Bladder microvascular endothelial cell (primary cell): ENCODE measurements around the gene ANKRD63. TPM values are rescaled to one million over a fixed set of nuclear protein-coding genes. Genes with fewer than 3 reads are reported as not detected.

Experiments
- total RNA-seq: library from RNA; depleted of rRNA; stranded (reverse); fragments of >200 nt; gene quantifications from 2 replicates; pipeline ENCODE4 v1.2.3, GENCODE V29; 2014

Gene ANKRD63, protein sequence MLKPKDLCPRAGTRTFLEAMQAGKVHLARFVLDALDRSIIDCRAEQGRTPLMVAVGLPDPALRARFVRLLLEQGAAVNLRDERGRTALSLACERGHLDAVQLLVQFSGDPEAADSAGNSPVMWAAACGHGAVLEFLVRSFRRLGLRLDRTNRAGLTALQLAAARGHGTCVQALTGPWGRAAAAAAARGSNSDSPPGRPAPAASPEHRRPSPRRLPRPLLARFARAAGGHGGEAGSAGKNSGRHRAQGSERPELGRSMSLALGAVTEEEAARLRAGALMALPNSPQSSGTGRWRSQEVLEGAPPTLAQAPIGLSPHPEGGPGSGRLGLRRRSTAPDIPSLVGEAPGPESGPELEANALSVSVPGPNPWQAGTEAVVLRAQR
- total RNA-seq = not detected in 2 replicates

DNA sequence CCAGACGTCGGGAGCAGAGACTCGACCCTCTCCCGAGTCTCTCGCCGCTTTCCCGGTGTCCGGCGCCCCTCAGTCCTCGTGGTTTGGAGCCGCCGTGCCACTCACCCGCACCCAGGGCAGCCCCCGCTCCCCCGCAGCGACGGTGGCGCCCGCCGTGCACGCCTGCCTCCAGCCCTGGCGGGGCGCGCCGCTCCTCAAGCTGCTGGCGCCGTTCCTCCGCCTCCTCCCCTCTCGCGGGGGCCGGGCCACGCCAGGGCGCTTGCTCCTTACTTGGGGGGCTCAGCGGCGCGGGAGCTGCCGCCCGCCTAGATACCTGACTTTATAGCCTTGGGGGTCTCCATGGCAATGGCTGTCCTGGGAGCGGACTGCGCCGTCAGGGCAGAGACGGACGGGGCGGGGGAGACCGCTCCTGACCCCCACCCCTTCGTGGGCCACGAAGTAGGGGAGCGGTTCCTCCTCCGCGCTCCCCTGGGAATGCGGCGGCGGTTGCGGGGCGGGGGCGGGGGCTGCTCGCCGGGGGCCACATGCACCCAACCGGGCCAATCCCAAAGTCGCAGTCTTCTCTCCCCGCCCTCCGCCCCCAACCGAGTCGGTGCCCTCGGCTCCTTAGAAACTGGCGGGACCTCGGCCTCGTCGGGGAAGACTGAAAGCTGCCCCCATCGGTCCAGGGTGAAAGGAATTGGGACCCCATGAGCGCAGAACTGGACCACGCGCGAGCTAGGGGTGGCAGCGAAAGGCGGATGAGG, at the start of gene ANKRD63:
ANKRD63 (minus strand) TSS at position 196 of the 746 bp plus-strand sequence. CDS start 478 bp downstream, outside the sequence.

DNA sequence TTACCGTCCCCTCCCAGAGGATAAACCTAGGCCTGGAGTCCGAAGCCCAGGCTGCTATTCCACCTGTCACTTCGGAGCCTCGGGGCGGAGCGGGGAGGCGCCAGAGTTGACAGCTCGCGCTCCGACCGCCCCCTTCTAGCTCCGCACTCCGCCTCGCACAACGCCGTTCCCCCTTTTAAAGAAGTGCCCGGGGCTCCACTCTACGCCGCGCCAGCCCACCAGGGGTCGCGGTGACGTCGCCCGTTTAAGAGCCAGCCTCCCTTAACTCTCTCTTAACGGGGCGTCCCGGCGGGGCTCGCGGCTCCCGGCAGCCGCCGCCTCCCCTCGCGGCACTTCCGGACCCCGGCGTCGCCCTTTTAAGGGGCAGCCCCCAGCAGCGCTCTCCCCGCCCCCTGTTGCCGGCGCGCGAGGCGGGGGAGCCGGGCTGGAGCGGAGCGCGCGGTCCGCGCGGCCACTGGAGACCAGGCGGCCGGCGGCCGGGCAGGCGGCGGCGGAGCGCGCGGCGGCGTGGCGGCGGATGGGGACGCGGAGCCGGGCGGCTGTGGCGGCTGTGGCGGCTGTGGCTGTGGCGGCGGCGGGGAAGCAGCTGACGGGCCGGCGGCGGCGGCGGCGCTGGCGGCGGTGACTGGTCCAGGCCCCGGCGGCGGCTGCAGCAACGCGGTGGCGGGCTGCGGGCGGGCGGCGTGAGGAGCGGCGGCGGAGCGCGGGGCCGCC, 40.5 kb upstream of the ANKRD63 start, which contains the start of gene INAFM2:
INAFM2 (plus strand) TSS at position 454 of the 714 bp plus-strand sequence. CDS start 364 bp downstream, outside the sequence.

DNA sequence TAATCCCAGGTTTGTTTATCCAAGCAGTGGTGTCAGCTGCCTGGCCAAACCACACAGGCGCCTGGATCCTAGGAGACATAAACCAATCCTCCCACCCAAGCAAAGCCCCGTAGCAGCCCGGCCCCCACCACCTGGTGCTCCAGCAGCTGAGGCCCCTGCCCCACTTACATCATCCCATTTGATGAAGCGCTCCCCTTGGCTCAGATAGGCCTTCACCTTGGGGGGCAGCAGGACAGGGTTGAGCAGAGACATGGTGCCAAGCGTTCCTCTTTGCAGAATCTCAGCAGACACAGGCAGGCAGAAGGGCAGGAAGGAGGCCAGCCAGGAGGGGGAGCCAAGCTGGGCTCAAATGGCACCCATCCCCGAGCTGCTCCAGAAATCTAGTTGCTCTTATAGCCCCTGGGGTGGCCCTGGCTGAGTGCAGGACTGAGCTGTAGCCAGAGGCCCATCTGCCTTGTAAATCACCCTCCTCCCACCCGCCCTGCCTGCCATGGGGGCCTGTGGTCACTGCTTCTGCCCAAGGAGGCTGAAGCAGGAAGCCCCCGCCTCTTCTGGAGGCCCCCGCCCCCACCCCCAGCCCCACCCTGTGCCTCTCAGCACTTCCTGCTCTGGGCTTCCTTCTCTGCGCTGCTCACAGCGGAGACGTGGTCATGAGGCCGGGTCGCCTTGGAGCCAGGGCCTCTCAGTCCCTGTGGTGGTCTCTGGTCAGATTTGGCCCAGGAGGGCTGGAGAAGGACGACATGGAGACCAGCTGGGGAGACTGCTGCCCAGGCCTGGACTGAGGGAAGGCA, 24.8 kb upstream of the ANKRD63 start, which contains the start of gene PLCB2:
PLCB2 (minus strand) TSS at position 515 of the 791 bp plus-strand sequence; CDS start at position 252, 263 bp downstream.

DNA sequence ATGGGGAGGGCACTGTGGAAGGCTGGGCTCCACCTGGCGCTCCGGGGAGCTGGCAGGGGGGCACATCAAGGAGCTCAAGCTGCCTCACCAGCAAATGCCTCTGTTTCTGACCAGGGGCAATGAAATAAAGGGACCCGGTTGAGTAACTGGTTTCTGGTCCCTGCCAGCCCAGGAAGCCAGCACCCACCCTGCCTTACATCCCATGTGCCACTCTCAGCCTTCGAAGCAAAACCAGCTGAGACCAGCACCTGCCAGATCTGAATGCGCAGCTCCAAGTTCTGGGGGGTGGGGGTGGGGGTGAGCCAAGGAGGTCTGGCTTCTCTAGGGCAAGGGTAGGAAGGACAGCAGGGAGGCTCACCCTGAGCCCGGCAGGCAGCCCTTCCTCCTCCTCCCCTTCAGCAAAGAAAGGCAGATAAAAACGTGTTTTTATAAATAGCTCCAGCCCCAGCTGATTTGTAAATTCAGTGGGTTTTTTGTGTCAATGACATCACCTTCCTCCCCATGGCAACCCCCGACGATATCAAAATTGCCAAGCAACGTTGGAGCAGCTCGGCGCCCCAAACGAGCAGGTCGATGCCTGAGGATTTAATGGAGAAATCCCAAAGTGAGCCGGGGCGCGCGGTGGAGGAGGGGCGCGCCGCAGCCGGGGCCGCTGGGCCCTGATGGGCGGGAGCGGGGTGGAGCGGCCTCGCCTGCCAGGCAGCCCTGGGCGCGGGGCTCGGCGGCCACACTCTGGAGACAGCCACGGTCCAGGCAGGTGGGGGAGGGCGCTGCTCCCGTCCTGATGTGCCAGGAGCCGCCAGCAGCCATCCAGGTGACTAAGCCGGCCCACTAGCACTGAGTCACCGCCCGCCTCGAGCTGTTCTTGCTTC, 44.1 kb downstream of the ANKRD63 start, which contains the start of gene PAK6:
PAK6 (plus strand) TSS at position 532 of the 872 bp plus-strand sequence. CDS start 25,723 bp downstream, outside the sequence.

Other genes with a start within 250 kb of the ANKRD63 start
- gene SRP14, start 243.9 kb downstream of the ANKRD63 start, total RNA-seq = 227 and 305 TPM in 2 replicates
- 5.3 and 11.1 TPM in 2 replicates for gene BMF, start 174.2 kb downstream of the ANKRD63 start, total RNA-seq
- 20.4 and 21.2 TPM in 2 replicates for gene BUB1B, start 122.0 kb downstream of the ANKRD63 start, total RNA-seq
- not detected in 2 replicates for gene PAK6, start 44.0 kb downstream of the ANKRD63 start, total RNA-seq
- 0.13 and 0.16 TPM in 2 replicates for gene PLCB2, start 24.9 kb upstream of the ANKRD63 start, total RNA-seq
- 7.6 and 9.9 TPM in 2 replicates for gene INAFM2, start 40.6 kb upstream of the ANKRD63 start, total RNA-seq
- 10.8 and 36.9 TPM in 2 replicates for gene CCDC9B, start 57.9 kb upstream of the ANKRD63 start, total RNA-seq
- not detected in 2 replicates for gene PHGR1, start 68.0 kb upstream of the ANKRD63 start, total RNA-seq
- under 0.01 and 0.38 TPM in 2 replicates for gene DISP2, start 75.2 kb upstream of the ANKRD63 start, total RNA-seq
- 29.6 and 41.0 TPM in 2 replicates for gene KNSTRN, start 99.7 kb upstream of the ANKRD63 start, total RNA-seq
- 23.2 and 57.6 TPM in 2 replicates for gene IVD, start 122.7 kb upstream of the ANKRD63 start, total RNA-seq
- gene BAHD1, start 157.9 kb upstream of the ANKRD63 start, total RNA-seq = 6.3 and 12.5 TPM in 2 replicates
- 6.0 and 12.2 TPM in 2 replicates for gene CHST14, start 187.9 kb upstream of the ANKRD63 start, total RNA-seq